Hepatocyte (in vitro differentiated cells): ENCODE results near the gene SIGLEC14.

Experiments used
- CTCF ChIP-seq: fragments of 200-600 bp; sonication (generic); IDR thresholded peaks from 2 replicates; pipeline ENCODE4 v1.5.1; 2016; ENCODE audit warnings: antibody characterized with exemption, mild to moderate bottlenecking; ENCODE audit not compliant: poor library complexity
- EZH2phosphoT487 ChIP-seq: fragments of 200-600 bp; sonication (generic); IDR thresholded peaks from one replicate; pipeline ENCODE4 v1.6.1; 2018; ENCODE audit warnings: antibody characterized with exemption, mild to moderate bottlenecking, low read depth, moderate library complexity; ENCODE audit not compliant: unreplicated experiment, severe bottlenecking

GRCh38 chr19:51627491-51628138 lies 19.0 kb downstream of the SIGLEC14 start:
- no peak for TF ChIP-seq CTCF
- no peak for TF ChIP-seq EZH2phosphoT487
